Stimulated activated CD8-positive, alpha-beta memory T cell treated with anti-CD3 and anti-CD28 coated beads, Interleukin-4, amount 100 ng/mL, for 4 hours (primary cell): Measurements from ENCODE around the gene MEIKIN.

ENCODE experiments used
- DNase-seq, 2 donors: peaks; one replicate each; pipeline ENCODE4 v3.0.0-alpha.2; 2020; ENCODE audit warnings: low read depth in 2 of 2, low spot score in 1 of 2

MEIKIN gene, protein sequence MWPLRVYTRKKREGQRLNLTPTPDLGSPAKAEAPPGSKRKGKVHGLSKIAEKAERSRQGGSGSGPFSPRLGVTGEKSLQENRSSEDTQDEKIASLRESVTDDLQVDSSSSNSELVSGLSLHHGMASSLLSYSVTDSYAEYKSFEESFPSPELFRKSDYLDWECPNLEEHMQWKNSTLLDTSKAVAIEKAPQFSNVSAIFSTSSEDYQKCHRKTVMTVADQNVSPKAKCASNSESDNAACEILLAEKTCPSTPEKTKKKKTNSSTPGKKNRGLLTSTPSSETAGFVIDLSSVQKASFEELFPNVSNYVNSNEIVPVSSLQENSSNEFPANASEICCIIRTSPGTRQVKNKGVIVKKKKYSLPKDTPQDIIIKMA

DNA sequence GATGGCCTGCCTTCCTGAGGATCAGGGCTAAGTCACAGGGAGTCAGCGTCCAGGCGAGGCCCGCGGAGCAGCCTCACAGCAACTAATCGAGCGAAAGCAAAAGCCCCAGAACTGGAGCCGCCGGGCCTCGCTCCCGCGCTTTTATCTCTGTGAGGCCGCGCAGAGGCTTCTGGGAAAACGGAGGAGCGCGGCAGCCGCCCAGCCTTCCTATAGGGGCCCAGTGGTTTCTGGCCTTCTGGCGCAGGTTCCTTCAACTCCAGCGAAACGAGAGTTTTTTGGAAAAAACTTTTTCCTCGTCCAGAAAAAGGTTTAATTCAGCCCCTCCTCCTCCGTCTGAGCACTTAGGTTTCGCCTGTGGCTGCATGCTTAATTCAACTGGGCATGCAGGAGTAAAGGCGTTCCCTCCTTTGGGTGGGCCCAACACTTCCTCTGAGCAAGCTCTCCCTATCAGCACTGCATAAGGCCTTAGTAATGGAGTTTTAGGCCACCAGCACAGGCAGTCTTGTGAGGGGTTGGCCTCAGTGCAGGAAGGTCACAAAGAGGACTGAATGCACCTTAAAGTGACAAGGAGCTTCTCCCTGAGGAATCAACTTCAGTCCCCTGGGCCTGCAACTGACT lies at the start of gene MEIKIN:
MEIKIN (minus strand) TSS at position 113 of the 618 bp plus-strand sequence. CDS start 158 bp downstream, outside the sequence.
- no peak for DNase-seq

DNA sequence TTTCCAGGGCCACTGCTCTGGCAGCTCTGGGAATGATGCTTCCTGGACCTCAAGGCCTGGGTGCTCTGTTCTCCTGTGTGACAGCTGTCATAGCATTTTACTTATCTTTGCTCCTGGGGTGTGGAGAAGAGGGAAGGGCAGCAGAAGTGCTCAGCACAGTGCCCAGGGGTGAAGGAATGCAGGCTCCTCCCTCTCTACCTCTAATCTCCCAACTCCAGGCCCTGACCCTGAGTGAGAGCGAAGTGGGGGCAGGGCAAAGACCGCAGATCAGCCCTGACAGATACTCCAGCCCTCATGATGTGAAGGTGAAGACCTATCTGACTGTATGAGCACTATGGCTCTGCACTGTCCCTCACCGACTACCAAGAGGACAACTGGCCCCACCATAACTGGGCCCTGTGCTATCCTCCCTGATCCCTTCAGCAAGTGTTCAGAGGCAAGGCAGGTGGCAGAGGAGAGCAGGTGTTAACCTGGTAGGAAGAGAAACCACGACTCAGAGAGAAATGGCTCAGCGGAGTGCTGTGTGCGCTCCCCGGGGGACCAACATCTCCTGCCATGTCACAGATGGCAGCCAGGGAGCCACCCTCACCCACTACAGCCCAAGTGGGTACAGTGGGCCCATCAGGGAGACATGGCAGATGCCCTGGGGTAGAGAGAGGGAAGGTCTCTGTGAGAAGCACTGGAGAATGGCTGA lies 49.2 kb upstream of the MEIKIN start:
- DNase-seq: no peak

DNA sequence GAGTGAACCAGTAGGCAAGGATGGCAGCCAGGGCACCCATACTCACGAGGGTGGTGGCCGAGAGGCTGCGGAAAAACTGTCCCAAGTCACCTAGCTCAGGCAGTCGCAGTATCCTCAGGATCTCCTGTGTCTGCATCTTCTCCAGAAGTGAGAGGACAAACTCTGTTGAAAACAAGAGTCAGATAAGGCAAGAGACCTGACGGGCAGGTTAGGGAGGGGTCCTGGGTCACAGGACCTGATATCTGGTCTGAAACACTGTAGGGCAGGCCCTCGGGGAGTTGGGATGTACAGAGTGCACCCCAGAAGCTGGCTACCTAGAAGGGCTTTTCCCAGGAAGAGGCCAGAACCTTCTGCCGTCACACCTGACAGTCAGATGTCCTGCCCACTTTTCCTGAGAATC lies 48.6 kb upstream of the MEIKIN start:
- DNase-seq: no peak

DNA sequence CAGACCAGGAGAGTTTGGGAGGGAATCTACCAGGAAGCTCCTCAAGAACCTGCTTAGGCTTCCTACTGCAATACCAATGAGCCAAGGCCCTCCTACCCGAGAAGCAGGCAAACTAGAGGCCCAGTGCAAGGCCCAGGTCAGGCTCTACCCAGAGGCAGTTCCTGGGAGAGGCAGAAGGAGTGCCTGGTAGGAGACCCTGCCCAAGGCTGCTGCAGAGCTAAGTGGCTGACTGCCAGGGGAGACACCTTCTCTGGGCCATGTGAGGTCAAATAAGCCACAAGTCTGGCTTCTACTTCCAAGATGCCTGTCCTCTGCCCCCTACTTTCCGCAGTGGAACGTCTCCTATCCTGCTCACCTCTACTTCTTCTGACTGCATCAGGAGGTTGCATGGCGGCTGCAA lies 48.2 kb upstream of the MEIKIN start:
- no peak for DNase-seq

DNA sequence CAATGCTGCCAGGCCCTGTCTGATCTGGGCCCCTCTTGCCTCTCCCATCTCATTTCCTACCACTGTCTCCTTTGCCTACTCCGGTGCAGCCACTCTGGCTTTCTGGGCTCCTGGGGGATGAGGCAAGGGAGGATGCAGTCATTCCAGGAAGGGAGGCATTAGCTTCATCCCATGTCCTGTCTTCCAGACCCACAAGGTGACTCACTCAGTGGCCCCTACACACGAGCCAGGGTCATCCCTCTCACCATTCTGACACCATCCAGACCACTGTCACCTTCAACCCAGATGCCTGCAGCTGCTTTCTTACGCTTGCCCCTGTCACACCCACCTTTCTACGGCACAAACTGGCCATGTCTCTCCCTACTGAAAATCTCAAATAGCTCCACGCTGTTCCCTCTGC lies 46.9 kb upstream of the MEIKIN start:
- DNase-seq: no peak

DNA sequence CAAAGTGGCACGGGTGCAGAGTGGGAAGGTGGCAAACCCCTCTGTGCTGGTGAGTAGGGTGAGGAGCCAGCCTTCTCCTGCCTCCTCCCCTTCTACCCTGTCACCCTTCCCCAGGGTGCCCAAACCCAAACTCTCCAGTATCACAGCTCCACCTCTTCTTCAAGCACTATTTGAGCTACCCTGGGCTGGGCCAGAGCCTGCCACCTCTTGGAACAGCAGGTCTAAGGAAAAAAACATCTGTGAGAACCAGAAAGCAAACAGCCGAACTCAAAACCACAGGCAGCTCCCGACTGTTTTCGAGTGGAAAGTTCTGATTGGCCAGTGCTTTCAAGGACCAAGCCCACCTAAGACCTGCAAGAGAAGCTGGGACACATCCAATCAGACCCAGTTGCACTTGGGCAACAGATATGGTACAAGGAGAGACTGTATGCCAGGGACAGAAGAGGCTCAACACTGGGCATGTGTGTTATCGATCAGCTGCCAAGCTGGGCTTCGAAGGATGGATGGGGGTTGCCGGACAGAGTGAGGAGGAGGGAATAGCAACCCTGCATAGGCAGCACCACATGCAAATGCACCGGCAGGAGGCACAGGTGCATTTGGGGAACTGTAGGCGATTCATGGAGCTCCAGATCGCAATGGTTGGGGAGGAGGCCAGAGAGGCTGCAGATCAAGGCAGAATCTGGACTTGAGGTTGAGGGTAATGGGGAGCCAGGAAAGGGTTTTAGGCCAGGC lies 46.3 kb upstream of the MEIKIN start:
- DNase-seq: no peak

DNA sequence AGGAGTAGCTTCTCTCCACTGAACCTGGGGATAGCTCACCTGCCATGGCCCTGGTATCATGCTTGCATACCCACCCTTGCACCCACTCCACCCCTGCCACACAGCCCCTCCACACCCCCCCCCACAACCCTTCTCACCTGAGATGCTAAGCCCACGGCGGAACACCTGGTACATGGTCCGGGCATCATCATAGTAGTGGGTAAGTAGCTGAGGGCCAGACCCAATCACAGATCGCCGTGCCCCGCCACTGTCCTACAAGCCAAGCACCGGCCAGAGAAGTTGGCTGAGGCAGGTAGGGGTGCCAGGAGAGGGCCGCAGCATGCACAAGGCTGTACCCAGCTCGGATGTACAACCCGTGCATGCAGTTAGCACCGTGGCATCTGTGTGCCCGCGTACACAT lies 45.3 kb upstream of the MEIKIN start:
- no peak for DNase-seq

DNA sequence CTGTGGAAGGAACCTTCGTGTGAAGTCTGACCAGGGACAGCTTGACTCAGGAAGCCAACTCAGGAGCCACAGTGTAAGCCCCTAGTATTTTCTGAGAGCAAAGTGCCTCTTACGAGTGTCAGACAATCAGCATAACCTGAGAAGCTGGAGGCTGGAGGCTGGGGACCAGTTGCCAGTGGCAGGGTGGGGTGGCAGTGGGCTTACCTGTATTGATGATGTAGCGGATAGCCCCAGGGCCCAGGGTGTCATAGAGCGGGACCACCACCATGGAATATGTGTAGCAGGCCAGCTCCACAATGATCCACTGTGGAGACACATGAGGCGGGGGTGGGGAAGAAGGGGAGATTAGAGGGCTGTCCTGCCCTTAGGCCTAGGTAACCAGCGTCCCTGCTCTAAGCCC lies 43.1 kb upstream of the MEIKIN start:
- no peak for DNase-seq

DNA sequence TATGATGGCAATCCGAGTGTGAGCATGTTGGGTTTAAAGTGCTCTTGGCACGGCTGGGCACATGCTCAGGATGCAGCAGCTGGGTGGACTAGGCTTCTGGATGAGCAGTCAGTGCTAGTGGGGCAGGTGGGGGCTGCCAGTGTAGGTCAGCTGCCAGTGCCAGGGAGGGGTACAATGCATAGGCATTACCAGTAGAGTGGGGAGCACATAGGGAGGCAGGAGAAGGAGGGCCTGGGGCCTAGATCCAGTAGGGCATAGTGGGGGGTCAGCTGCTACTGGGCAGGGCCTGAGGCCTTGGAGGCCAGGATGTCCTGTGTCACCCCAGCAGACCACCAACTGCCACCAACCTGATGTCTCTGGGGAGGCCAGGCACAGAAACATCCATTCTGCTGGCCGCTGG lies 41.8 kb upstream of the MEIKIN start:
- DNase-seq: no peak

DNA sequence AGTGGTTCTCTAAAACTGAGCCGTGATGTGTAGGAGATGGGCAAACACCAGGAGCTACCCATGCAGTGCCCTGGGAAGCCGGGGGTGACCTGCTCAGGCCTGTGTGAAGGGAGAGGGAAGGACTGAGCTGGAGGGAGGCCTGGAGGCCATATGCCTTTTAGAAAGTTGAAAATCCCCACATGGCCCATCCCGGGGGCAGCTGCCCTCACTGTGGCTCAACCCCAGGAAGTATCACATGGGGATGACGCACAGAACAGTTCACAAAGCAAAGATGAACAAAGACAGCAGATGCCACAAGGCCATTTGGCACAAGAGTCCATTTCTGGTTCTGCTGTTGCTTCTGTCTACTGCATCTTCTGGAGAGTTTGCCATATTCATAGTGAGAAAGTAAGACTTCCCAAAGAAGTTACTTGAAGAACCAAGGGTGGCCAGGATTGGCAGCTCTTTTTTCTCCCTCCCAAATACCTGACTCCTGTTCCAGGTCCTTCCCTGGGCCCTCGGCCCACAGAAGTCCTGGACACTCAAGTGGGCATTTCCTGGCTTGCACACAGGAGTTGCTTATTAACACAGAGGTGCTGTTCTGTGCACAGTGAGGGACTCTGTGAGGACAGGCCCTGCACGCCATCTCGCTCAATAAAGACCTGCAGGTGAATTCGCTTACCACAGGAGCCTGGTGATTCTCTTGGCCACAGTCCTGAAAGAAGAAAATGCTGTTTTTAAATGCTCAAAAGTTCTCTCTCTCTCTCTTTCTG lies 40.9 kb upstream of the MEIKIN start:
- DNase-seq: no peak

DNA sequence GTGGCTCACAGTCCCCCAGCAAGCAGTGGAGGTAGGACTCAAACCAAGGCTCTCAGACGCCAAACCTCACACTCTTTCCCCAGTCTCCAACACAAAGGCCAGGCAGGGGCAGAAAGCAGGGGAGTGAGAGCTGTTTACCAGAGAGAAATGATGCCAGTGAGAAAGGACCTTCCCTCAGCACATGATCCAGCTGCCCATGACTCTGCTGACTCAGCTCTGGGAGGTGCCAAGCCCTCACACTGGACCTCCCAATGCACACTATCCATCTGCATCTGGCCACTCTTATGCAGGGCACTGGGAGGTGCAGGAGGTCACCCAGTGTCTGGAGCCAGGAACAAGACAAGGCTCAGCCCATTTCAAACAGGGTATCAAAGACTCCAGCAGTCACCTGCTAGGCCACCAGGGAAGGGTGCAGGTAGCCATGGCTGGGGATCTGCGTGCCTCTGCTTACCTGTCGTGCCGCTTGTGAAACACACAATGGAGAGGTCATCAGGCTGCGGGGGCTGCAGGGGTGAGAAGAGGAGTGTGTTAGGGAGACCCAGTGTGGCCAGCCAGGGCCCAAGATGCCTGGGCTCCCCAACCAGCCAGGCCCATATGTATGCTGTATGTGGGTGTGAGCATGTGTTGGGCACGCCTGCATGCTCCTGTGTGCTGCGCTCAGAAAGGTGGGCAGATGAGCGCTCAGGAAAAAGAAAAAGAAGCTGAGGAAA lies 39.6 kb upstream of the MEIKIN start:
- DNase-seq: no peak

DNA sequence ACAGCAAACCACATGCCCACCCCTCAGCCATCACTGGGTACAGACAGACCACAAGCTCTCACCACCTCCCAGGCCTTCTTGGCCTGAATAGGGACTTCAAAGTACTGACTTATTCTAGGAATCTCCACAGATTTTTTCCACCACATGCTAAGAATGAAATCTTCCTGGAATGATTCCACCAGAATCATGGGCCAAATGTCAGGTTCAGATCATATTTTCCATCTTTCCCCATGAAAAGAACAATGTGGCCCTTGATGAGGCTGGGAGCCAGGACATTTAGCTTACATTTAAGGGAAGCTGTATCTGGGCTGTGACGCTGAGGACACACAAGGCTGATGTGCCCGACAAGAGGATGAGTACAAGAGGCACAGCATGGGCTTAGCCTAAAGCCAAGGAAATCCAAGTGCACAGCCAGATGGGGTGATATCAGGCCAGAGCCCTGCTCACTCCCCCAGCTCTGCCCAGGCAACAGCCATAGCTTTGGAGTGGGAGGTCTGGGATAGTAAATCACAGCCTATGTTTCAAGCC lies 37.8 kb upstream of the MEIKIN start:
- no peak for DNase-seq

DNA sequence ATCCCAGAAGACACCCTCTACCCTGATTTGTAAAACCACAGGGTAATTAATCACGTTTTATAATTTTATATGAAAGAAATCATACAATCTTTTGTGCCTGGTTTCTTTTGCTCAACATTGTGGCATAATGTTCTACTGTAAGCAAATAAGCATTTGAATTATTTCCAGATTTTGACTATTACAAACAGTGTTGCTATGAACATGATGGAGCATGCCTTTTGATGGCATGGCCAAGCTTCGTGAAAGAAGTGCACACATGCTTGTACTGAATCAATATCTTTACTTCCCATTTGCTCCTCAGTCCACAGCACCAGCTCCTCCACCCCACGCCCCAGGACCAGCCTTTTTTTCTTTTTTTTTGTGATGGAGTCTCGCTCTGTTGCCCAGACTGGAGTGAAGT lies 36.1 kb upstream of the MEIKIN start:
- no peak for DNase-seq

DNA sequence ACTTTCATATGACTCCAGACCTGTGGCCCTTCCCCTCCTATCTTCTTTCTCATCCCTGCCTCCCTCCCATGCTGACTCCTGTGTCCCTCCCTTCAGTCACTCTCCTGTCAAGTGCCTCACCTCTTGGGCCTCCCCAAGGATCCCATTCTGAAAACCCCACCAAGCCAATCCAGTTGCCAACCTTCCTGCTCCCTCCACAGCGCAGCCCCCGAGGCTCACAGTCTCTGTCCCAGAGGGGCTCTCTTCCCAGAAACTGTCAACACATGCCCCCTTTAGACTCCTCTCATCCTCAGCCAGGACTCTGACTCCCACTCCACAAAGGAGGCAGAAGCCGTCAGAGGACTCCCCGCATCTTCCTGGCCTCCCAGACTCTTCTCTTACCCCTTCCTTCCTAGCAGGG lies 35.2 kb upstream of the MEIKIN start:
- no peak for DNase-seq

DNA sequence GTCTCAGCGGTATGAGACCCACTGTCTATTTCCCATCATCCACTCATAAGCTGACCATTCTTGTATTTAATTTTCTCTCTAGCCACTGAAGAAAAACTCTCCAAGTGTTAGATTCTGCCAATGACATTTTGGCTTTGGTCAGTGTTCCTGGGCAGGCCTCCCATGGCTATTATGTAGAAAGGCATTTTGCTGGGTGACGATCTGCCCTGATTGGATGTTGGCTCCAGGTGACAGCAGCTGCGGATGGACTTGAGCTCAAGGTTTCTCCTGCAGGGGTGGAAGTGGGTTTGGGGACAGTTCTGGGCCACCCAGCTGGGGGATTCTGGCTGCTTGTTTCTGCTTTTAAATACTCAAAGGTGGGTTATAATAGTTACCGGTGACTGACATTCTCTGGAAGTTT lies 34.4 kb upstream of the MEIKIN start:
- DNase-seq: no peak

DNA sequence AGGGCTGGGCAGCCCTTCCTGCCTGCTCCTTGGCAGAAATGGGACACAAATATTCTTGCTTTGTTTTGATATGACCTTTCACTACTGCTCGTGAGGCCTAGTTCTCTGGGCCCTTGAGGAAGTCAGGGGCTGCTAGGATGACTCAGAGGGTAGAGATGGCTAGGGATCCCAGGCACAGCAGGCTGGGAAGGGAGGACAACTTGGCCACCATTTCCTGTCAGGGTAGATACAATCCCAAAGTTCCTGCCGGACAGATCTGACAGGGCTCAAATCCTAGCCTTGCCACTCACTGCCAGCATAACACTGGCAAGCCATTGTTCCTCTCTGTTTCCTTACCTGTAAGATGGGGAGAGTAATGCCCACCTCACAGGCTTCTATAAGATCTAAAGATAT lies 31.7 kb upstream of the MEIKIN start:
- no peak for DNase-seq

DNA sequence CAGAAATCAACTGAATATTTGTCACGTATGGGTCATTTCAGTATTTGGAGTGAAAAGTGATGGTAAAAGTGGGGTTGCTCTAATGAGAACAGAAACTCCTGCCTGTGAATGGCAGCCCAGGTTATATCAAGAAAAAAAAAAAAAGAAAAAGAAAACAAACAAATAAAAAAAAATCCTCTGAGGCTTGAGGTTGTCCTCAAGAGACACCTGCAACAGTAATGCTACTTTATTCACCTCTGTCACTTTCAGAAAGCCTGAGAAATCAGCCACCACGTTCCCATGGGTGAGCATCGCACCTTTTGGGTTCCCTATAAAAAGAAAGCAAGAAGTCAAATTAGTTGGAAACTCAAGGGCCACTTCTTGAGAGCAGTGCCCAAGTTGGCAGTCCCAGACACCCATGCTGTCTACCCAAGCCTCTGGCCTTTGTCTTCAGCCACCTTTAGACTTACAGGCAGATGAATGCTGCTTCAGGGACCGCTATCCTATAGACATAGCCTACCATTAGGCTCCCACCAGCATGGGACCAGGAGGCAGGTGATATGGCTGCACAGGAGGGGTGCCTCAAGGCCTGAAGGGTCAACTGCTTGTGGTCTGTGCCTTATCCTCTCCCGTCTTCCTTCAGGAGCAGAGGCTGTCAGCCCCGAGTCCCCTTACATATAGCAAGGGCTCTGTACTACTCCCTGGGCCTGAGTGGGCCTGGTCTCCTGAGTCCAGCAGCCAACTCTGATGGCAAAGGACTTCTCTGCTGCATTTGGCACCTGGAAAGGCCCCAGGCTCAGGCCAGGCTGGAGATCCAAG lies 31.1 kb upstream of the MEIKIN start:
- no peak for DNase-seq

DNA sequence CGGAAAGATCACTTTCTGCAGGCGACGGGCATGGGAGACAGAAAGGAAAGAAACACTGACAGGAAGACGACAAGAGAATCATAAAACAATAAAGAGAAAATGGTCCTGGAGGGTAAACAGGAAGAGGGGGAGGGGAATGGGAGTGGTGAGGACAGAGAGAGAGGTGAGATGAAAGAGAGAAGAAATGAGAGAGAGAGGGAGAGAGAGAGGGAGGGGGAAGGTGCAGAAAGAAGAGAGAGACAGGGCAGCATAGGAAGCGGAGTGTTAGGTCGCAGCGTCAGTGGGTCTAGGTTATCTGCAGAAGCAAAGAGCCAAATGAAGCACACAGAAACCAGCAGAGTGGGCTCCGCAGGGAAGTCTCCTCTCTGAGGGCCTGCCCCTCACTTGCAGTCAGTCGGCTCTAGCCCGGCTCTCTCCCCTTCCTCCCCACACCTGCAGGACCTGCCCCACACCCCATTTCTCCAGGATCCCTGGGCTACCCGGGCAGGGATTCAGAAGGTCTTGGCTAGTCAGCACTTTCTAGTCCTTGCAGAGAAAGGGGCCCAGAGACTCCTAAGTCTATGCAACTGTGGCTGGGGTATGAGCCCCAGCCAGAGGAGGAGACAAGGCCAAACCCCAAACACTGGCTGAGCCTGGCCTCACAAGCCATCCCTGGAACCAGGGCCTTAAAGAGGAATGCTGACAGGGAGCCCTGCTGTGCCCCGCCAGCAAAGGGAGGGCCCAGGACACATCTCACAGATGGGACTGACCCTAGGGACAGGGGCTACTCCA lies 29.7 kb upstream of the MEIKIN start:
- no peak for DNase-seq

DNA sequence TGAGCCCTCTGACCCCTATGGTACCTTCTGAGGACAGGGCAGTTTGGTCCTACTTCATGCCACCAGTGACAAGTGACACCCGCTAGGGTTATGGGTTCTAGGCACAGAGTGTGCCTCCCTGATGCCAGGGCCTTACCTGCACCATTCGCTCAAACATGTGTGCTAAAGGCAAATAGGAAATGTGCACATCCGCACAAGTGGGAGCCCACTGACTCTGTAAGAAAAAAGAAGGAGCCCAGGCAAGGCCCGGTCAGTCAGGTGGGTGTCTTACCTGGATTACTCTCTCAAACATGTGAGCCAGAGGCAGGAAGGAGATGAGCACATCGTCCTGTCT lies 29.1 kb upstream of the MEIKIN start:
- DNase-seq: no peak
